Neutrophil (primary cell): Measurements from ENCODE around the gene KRTAP12-3.
"Not testable (repeated sequence)": the region's sequence is repeated elsewhere in the genome, so short reads cannot be mapped to it uniquely, and the experiment has no call there.

Experiments used
- H3K27ac ChIP-seq: fragments of 200-600 bp; sonication (generic); 2 replicates; pipeline ENCODE4 v1.5.1; 2016; ENCODE audit warnings: mild to moderate bottlenecking, moderate library complexity
- H3K27me3 ChIP-seq: fragments of 200-600 bp; sonication (generic); 2 replicates; pipeline ENCODE4 v1.6.0; 2016; ENCODE audit warnings: mild to moderate bottlenecking
- H3K36me3 ChIP-seq: fragments of 200-600 bp; sonication (generic); 2 replicates; pipeline ENCODE4 v1.5.1; 2017
- H3K4me1 ChIP-seq, 2 experiments: fragments of 200-600 bp in 1 of 2; sonication (generic) in 1 of 2; 1 replicate in 1 of 2; 2 replicates in 1 of 2; pipeline versions ENCODE4 v1.5.1 to v1.6.1; 2013 to 2016; ENCODE audit warnings: low read depth in 1 of 2, low read length in 1 of 2, mild to moderate bottlenecking in 1 of 2, moderate library complexity in 1 of 2; ENCODE audit not compliant: control insufficient read depth in 1 of 2, insufficient read depth in 1 of 2
- H3K4me3 ChIP-seq, 2 experiments: fragments of 200-600 bp in 1 of 2; sonication (generic) in 1 of 2; 1 replicate in 1 of 2; 2 replicates in 1 of 2; pipeline ENCODE4 v1.5.1; 2013 to 2016; ENCODE audit warnings: low read depth in 1 of 2, low read length in 1 of 2, mild to moderate bottlenecking in 1 of 2, moderate library complexity in 1 of 2
- H3K9me3 ChIP-seq: fragments of 200-600 bp; sonication (generic); 2 replicates; pipeline ENCODE4 v1.5.1; 2016
- CTCF ChIP-seq: fragments of 200-600 bp; sonication (generic); IDR thresholded peaks from 2 replicates; pipeline ENCODE4 v1.5.1; 2016; ENCODE audit warnings: antibody characterized with exemption

The KRTAP12-3 gene

GRCh38 chr21:44696572-44696971 is 38.8 kb downstream of the KRTAP12-3 start:
- H3K9me3 ChIP-seq, result no peaks in the 10 kb centered on the region
- no peak for TF ChIP-seq CTCF
- H3K27me3 ChIP-seq, result peaks cover 73% of the 10 kb centered on the region
- no peaks in the 10 kb centered on the region for H3K36me3 ChIP-seq
- H3K4me3 ChIP-seq, result no peak overlapping the region
- no peaks in the 10 kb centered on the region for H3K4me1 ChIP-seq
- no peak overlapping the region for H3K27ac ChIP-seq

- not testable (repeated sequence) for H3K9me3 ChIP-seq, H3K36me3 ChIP-seq, H3K4me3 ChIP-seq, H3K4me1 ChIP-seq, H3K27ac ChIP-seq
- H3K27me3 ChIP-seq, result peaks cover 80% of the 10 kb centered on the region
Measured at GRCh38 chr21:44697172-44697810, 39.6 kb downstream of the KRTAP12-3 start, which contains the start of gene KRTAP10-12. Gene KRTAP10-12, plus strand, starts transcription at chr21:44697172. Its CDS starts 30 bp downstream, at chr21:44697202.

GRCh38 chr21:44697811-44698734 is 40.3 kb downstream of the KRTAP12-3 start:
- Histone ChIP-seq H3K27me3 (peaks cover 88% of the 10 kb centered on the region), H3K4me3 (no peak overlapping the region), H3K27ac (no peak overlapping the region), H3K4me1 (no peaks in the 10 kb centered on the region), H3K9me3 (no peaks in the 10 kb centered on the region), H3K36me3 (no peaks in the 10 kb centered on the region)
- TF ChIP-seq CTCF, result no peak

GRCh38 chr21:44699502-44700001 is 41.8 kb downstream of the KRTAP12-3 start:
- Histone ChIP-seq H3K4me3 (no peak overlapping the region), H3K27ac (no peak overlapping the region), H3K36me3 (no peaks in the 10 kb centered on the region), H3K27me3 (peaks cover 100% of the 10 kb centered on the region), H3K4me1 (no peaks in the 10 kb centered on the region), H3K9me3 (no peaks in the 10 kb centered on the region)
- TF ChIP-seq CTCF, result no peak

GRCh38 chr21:44700101-44701022 is 42.6 kb downstream of the KRTAP12-3 start:
- Histone ChIP-seq H3K27me3 (peaks cover 100% of the 10 kb centered on the region), H3K4me1 (no peaks in the 10 kb centered on the region), H3K27ac (no peak overlapping the region), H3K9me3 (no peaks in the 10 kb centered on the region), H3K36me3 (no peaks in the 10 kb centered on the region), H3K4me3 (no peak overlapping the region)
- TF ChIP-seq CTCF, result no peak
